GM12878 (cell line): ENCODE measurements around the gene DNAJA2. TPM values are rescaled to one million over a fixed set of nuclear protein-coding genes. Genes with fewer than 3 reads are reported as not detected.

Source experiments
- ATAC-seq: fragments of 200-7000 bp; cut with Tn5 transposase; 3 replicates; pipeline ENCODE4 v1.9.1; 2020; ENCODE audit warnings: mild to moderate bottlenecking, moderate library complexity
- BruUV-seq: library from RNA; stranded (reverse); fragments of 400-500 nt; replicated peaks from 2 replicates; lab custom pipeline; 2021; lab: Mats Ljungman, UMichigan
- CTCF ChIA-PET: fragments of 300-600 bp; sonication (Branson Sonifier 250); formaldehyde crosslinking; extraction: SDS; loops from one replicate; lab custom pipeline; 2021; ENCODE audit warnings: inconsistent platforms; lab: Yijun Ruan, JAX
- POLR2A ChIA-PET: fragments of 350-600 bp; formaldehyde crosslinking; extraction: SDS; loops from one replicate; lab custom pipeline; 2021; ENCODE audit warnings: inconsistent platforms; lab: Charles Lee
- RAD21 ChIA-PET: fragments of 300-600 bp; sonication (Branson Sonifier 250); formaldehyde crosslinking; loops from one replicate; lab custom pipeline; 2023; ENCODE audit warnings: antibody characterized with exemption; ENCODE audit not compliant: unreplicated experiment; lab: Charles Lee
- SMC1A ChIA-PET: fragments of 300-600 bp; sonication (Branson Sonifier 250); formaldehyde crosslinking; loops from one replicate; lab custom pipeline; 2023; ENCODE audit not compliant: unreplicated experiment, uncharacterized antibody; lab: Charles Lee
- DNase-seq: peaks from one replicate; pipeline ENCODE4 v3.0.0-alpha.2; 2011; ENCODE audit warnings: low read depth, low spot score
- FAIRE-seq: peaks from 3 replicates; lab custom pipeline; 2011; peaks lifted over from hg19 to GRCh38; lab: Jason Lieb, UNC
- H2AFZ ChIP-seq: 2 replicates; pipeline ENCODE4 v1.6.0; 2011; ENCODE audit warnings: low read depth, low read length, control low read depth; ENCODE audit not compliant: control insufficient read depth
- H3K27ac ChIP-seq: 2 replicates; pipeline ENCODE4 v1.5.1; 2011; ENCODE audit warnings: control low read depth; ENCODE audit not compliant: control insufficient read depth, insufficient read depth
- H3K27me3 ChIP-seq, 2 experiments: replicated peaks in 1 of 2; 2 replicates each; pipeline versions ENCODE4 v1.6.0 to v1.6.1; 2011; ENCODE audit warnings: low read length in 1 of 2; ENCODE audit not compliant: control insufficient read depth in 2 of 2, insufficient read depth in 2 of 2
- H3K36me3 ChIP-seq, 2 experiments: 2 replicates each; pipeline ENCODE4 v1.5.1; 2011; ENCODE audit warnings: low read length in 1 of 2; ENCODE audit not compliant: control insufficient read depth in 2 of 2, insufficient read depth in 2 of 2
- H3K4me1 ChIP-seq: 2 replicates; pipeline ENCODE4 v1.6.1; 2011; ENCODE audit warnings: mild to moderate bottlenecking, low read length, moderate library complexity, mixed read lengths; ENCODE audit not compliant: control insufficient read depth, insufficient read depth
- H3K4me2 ChIP-seq: 2 replicates; pipeline ENCODE4 v1.6.0; 2011; ENCODE audit warnings: control low read depth; ENCODE audit not compliant: control insufficient read depth, insufficient read depth
- H3K4me3 ChIP-seq: fragments of 200-600 bp; sonication (generic); 2 replicates; pipeline ENCODE4 v1.5.1; 2016
- H3K79me2 ChIP-seq: 2 replicates; pipeline ENCODE4 v1.6.0; 2011; ENCODE audit warnings: low read length; ENCODE audit not compliant: control insufficient read depth, insufficient read depth
- H3K9ac ChIP-seq: 2 replicates; pipeline ENCODE4 v1.8.0; 2011; ENCODE audit warnings: low read length, control low read depth, mixed read lengths; ENCODE audit not compliant: control insufficient read depth, insufficient read depth
- H3K9me3 ChIP-seq: replicated peaks from 3 replicates; pipeline ENCODE4 v1.5.1; 2011; ENCODE audit warnings: mild to moderate bottlenecking, low read length; ENCODE audit not compliant: control insufficient read depth, insufficient read depth
- H4K20me1 ChIP-seq: 2 replicates; pipeline ENCODE4 v1.6.0; 2011; ENCODE audit not compliant: control insufficient read depth, insufficient read depth
- BRCA1 ChIP-seq: IDR thresholded peaks from 2 replicates; pipeline ENCODE4 v1.6.1; 2011; ENCODE audit warnings: low read depth, low read length, improper control_type of control experiment
- CEBPB ChIP-seq, 2 experiments: fragments of 150-350 bp in 1 of 2; IDR thresholded peaks; 2 replicates each; pipeline ENCODE4 v1.6.1; 2012 to 2014; ENCODE audit warnings: low read depth in 2 of 2, low read length in 2 of 2, borderline replicate concordance in 1 of 2, inconsistent platforms in 1 of 2
- HDAC2 ChIP-seq: fragments of 200-600 bp; sonication (generic); IDR thresholded peaks from 2 replicates; pipeline ENCODE4 v1.6.1; 2017
- IKZF1 ChIP-seq: fragments of 450-650 bp; conservative IDR thresholded peaks from 2 replicates; pipeline ENCODE4 v1.6.1; 2017; ENCODE audit warnings: antibody characterized with exemption, mild to moderate bottlenecking
- IKZF2 ChIP-seq, 2 experiments: fragments of 450-650 bp; IDR thresholded peaks; 2 replicates each; pipeline ENCODE4 v1.6.1; 2017; ENCODE audit warnings: mild to moderate bottlenecking in 2 of 2, moderate library complexity in 2 of 2
- KAT2A ChIP-seq: conservative IDR thresholded peaks from 2 replicates; pipeline ENCODE4 v1.6.1; 2011; ENCODE audit warnings: low read depth, low read length; ENCODE audit not compliant: control insufficient read depth
- NFIC ChIP-seq: IDR thresholded peaks from 2 replicates; pipeline ENCODE4 v1.6.1; 2012; ENCODE audit warnings: low read depth, mild to moderate bottlenecking, inconsistent platforms, low read length, moderate library complexity
- PML ChIP-seq: IDR thresholded peaks from 2 replicates; pipeline ENCODE4 v1.6.1; 2012; ENCODE audit warnings: low read length, inconsistent platforms
- REST ChIP-seq: IDR thresholded peaks from 2 replicates; pipeline ENCODE4 v1.6.1; 2012; ENCODE audit warnings: mild to moderate bottlenecking, low read depth, low read length
- SMAD5 ChIP-seq: IDR thresholded peaks from 2 replicates; pipeline ENCODE4 v1.6.1; 2016; ENCODE audit warnings: antibody characterized with exemption, low read depth
- SMARCA5 ChIP-seq: fragments of 450-650 bp; IDR thresholded peaks from 2 replicates; pipeline ENCODE4 v1.6.1; 2017; ENCODE audit warnings: mild to moderate bottlenecking
- SMC3 ChIP-seq: IDR thresholded peaks from 2 replicates; pipeline ENCODE4 v1.6.1; 2011; ENCODE audit warnings: low read length, improper control_type of control experiment, borderline replicate concordance
- SP1 ChIP-seq: IDR thresholded peaks from one replicate; pipeline ENCODE4 v1.6.1; 2011; ENCODE audit warnings: low read depth, low read length
- STAT1 ChIP-seq: fragments of 450-650 bp; conservative IDR thresholded peaks from 2 replicates; pipeline ENCODE4 v1.6.1; 2014; ENCODE audit warnings: antibody characterized with exemption, mild to moderate bottlenecking
- TCF12 ChIP-seq: IDR thresholded peaks from 2 replicates; pipeline ENCODE4 v1.6.1; 2011; ENCODE audit warnings: low read depth, mild to moderate bottlenecking, low read length
- TCF7 ChIP-seq: IDR thresholded peaks from 2 replicates; pipeline ENCODE4 v1.6.1; 2014; ENCODE audit warnings: antibody characterized with exemption, borderline replicate concordance
- ZBTB11 ChIP-seq: fragments of 450-650 bp; formaldehyde crosslinking; IDR thresholded peaks from 2 replicates; pipeline ENCODE4 v1.5.0; 2022; ENCODE audit warnings: mild to moderate bottlenecking, missing genetic modification characterization
- ZNF217 ChIP-seq: fragments of 450-650 bp; IDR thresholded peaks from 2 replicates; pipeline ENCODE4 v1.6.1; 2017; ENCODE audit warnings: antibody characterized with exemption, mild to moderate bottlenecking
- WGBS: methylation state at CpG from one replicate; pipeline ENCODE4 v1.1.6; 2016; ENCODE audit warnings: low lambda C conversion rate; ENCODE audit not compliant: insufficient replicate concordance, insufficient coverage; ENCODE audit errors: missing lambda C conversion rate; 5-methylcytosine and 5-hydroxymethylcytosine counted together
- in situ Hi-C: fragments of 300-500 bp; cut with MboI; formaldehyde crosslinking; loops from 9 replicates; pipeline ENCODE4 v1.14.3; 2018; ENCODE audit warnings: mixed read lengths
- intact Hi-C: fragments of 100-400 bp; cut with micrococcal nuclease; formaldehyde crosslinking; loops from one replicate; pipeline ENCODE4 v1.14.2; 2022; ENCODE audit not compliant: unreplicated experiment
- polyA plus RNA-seq, 11 experiments: library from polyadenylated mRNA; depleted of rRNA in 4 of 11; unstranded in 6 of 11; stranded (reverse) in 5 of 11; fragments of >200 nt; fragmentation: Nextera tagmentation in 4 of 11; fragmentation: Illumina TruSeq in 1 of 11; extraction: Ambion mirVana in 4 of 11; extraction: Trizol in 1 of 11; gene quantifications; 1 replicate in 1 of 11; 2 replicates in 10 of 11; pipeline versions ENCODE4 v1.2.1 to v1.2.3, GENCODE V29; 2011 to 2016; ENCODE audit warnings: inconsistent platforms in 2 of 11, missing spikeins in 2 of 11, low read depth in 1 of 11
- total RNA-seq, 4 experiments: library from RNA; depleted of rRNA in 3 of 4; stranded (reverse); fragments of >200 nt in 3 of 4; fragmentation: Illumina TruSeq in 1 of 4; extraction: Trizol in 1 of 4; gene quantifications; 2 replicates each; pipeline versions ENCODE4 v1.2.1 to v1.2.3, GENCODE V29; 2013 to 2021

Gene DNAJA2
- total and polyA plus RNA-seq, 10 of the 15 experiments (the other 5 are each of a cell fraction or from before 2014, with no cell fraction given): 26.2 to 96.4 (median 58.1) TPM

GRCh38 chr16:46918905-46919792 lies 54.3 kb downstream of the DNAJA2 start:
- SMC1A ChIA-PET: interaction anchor here (0.9 to 4.9 kb wide), 5 partner anchors 11 to 245 kb away, joined by 3 to 35 read pairs (median 4); no protein-coding TSS in a partner anchor
- BruUV-seq: no TSS peak
- in situ Hi-C loops: no loop called here
- no peaks in the 10 kb centered on the region for H4K20me1 ChIP-seq
- intact Hi-C loops: no loop called here
- peaks cover 0 to 5% of the 10 kb centered on the region in 2 experiments; a peak in 2 of 4 replicates for H3K36me3 ChIP-seq
- FAIRE-seq (peak; percentile 97), ATAC-seq (peak; percentile 84), DNase-seq (peak; percentile 54)
- peak overlapping the region; percentile 70 for H2AFZ ChIP-seq
- H3K4me2 ChIP-seq: peak overlapping the region; percentile 84
- H3K9ac ChIP-seq: no peak overlapping the region
- peak overlapping the region; percentile 37; the same call in 1 of the 2 replicates for H3K4me3 ChIP-seq
- no peaks in the 10 kb centered on the region for H3K9me3 ChIP-seq
- H3K27ac ChIP-seq: 0 out of 2 replicates have a peak overlapping the region, but pooled peaks have one; percentile 39
- RAD21 ChIA-PET: interaction anchor here (0.8 to 2.0 kb wide), 7 partner anchors 8 to 246 kb away, joined by 3 to 18 read pairs (median 3); no protein-coding TSS in a partner anchor
- H3K4me1 ChIP-seq: peaks cover 19% of the 10 kb centered on the region
- POLR2A ChIA-PET: no interaction called here
- WGBS: 3% methylated on average over 21 of the region's 21 CpGs
- H3K79me2 ChIP-seq: no peaks in the 10 kb centered on the region
- CTCF ChIA-PET: interaction anchor here (1.6 to 5.5 kb wide), 5 partner anchors 9 to 245 kb away, joined by 6 to 65 read pairs (median 20); no protein-coding TSS in a partner anchor
- H3K27me3 ChIP-seq: no peaks in the 10 kb centered on the region
- TF ChIP-seq STAT1 (no peak), HDAC2 (no peak), IKZF1 (no peak), TCF12 (peak; percentile 76), SMC3 (peak; percentile 67; the same call in 1 of the 2 replicates), CEBPB (IDR thresholded peaks at IDR 0.05; ENCODE audit: borderline replicate concordance in 1 of 2, low read depth in 2 of 2, low read length in 2 of 2) (no peak), ZNF217 (no peak), SMAD5 (no peak), PML (no peak), BRCA1 (no peak), SP1 (no peak), REST (no peak), NFIC (no peak), SMARCA5 (no peak), KAT2A (no peak), ZBTB11 (CRISPR knock-in tag) (no peak), IKZF2 (IDR thresholded peaks at IDR 0.05) (no peak), TCF7 (no peak)
